Effector memory CD4-positive, alpha-beta T cell (primary cell): ENCODE results near the gene PAK2.
"Not testable (repeated sequence)": the region's sequence is repeated elsewhere in the genome, so short reads cannot be mapped to it uniquely, and the experiment has no call there.

Source experiments
- DNase-seq, 3 donors: peaks; one replicate each; pipeline ENCODE4 v3.0.0-alpha.2; 2020
- H3K27ac ChIP-seq: 2 replicates; pipeline ENCODE4 v1.7.0; 2013; ENCODE audit warnings: mild to moderate bottlenecking, low read length, moderate library complexity; ENCODE audit not compliant: insufficient read depth, poor library complexity, severe bottlenecking
- H3K27me3 ChIP-seq: replicated peaks from 2 replicates; pipeline ENCODE4 v1.7.0; 2013; ENCODE audit warnings: mild to moderate bottlenecking, low read length; ENCODE audit not compliant: insufficient read depth, control insufficient read depth, poor library complexity, severe bottlenecking
- H3K36me3 ChIP-seq: 2 replicates; pipeline ENCODE4 v1.7.0; 2013; ENCODE audit warnings: mild to moderate bottlenecking, low read length, moderate library complexity; ENCODE audit not compliant: control insufficient read depth, insufficient read depth
- H3K4me1 ChIP-seq: 2 replicates; pipeline ENCODE4 v1.7.0; 2013; ENCODE audit warnings: low read length, mild to moderate bottlenecking; ENCODE audit not compliant: control insufficient read depth, insufficient read depth, poor library complexity, severe bottlenecking
- H3K4me3 ChIP-seq: 2 replicates; pipeline ENCODE4 v1.7.0; 2013; ENCODE audit warnings: low read length, low read depth, mild to moderate bottlenecking; ENCODE audit not compliant: insufficient read depth, poor library complexity, severe bottlenecking
- H3K9me3 ChIP-seq: 2 replicates; pipeline ENCODE4 v1.7.0; 2013; ENCODE audit warnings: mild to moderate bottlenecking, low read length, moderate library complexity; ENCODE audit not compliant: control insufficient read depth

PAK2 gene

DNA sequence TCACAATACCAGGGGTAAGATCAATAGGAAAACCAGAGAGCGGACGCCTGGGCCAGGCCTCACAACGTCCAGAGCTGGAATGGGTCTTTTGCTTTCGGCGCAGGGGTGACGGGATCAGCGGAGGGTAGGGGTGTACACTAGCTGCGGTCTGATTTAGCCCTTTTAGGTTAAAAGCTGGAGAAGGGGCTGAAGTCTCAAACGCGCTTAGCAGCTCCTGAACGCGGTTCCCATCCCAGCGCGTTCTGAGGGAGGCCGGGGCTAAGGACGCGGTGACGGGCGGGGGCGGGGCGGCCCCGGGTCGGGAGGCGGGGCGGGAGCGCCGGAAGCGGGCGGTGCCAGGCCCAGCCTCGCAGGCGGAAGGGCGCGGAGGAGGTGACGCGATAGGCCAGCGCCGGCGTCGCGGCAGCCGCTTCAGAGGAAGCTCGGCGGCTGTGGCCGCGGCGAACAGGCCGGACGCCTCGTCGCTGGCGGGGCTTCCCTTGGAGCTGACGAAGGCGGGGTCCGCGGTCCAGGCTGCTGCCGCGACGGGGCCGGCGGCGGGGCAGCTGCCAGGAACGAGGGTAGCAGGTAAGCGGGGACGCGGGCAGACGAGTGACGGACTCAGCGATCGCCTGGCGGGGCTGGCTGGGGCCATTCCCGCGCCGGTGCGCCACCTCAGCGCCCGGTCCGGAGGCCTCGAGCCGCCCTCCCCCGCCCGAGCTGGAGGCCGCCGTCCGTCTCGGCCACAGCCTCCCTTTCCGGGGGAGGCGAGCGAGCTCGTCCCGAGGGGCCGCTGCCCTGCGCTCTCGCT, 128.0 kb downstream of the PAK2 start, which contains the start of gene SENP5:
Gene SENP5 (plus strand): TSS at position 414 of the 790 bp plus-strand sequence. CDS start 17,262 bp downstream, outside the sequence.
- DNase-seq, result peak; percentile 83 to 84 (median 83)
- H3K4me3 ChIP-seq, result peak within 1 kb of the TSS; percentile 91
- H3K9me3 ChIP-seq, result no peaks in the 10 kb centered on the region
- peaks cover 11% of the 10 kb centered on the region for H3K4me1 ChIP-seq
- H3K27me3 ChIP-seq, result no peaks in the 10 kb centered on the region
- H3K27ac ChIP-seq, result peak within 1 kb of the TSS; percentile 91
- H3K36me3 ChIP-seq, result no peaks in the 10 kb centered on the region

DNA sequence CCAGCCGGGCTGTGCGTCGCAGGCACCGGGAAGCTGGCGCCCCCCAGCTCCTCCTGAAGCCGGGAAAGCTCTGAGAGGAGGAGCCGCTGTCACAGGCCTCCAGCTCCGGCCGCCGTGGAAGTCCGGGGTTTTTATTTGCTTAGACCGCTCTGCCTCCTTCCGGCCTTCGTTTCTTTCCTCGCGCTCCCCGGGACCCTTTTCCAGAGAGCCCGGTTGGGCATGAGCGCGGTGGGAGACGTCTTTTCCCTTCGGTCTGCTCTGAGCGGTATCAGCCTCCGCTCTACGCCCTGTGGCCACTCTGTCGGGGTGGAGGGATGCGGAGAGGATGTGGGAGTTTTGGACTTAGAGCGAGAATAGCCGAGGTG, 128.6 kb downstream of the PAK2 start:
- no peaks in the 10 kb centered on the region for H3K27me3 ChIP-seq
- H3K9me3 ChIP-seq, result no peaks in the 10 kb centered on the region
- peak overlapping the region; percentile 91 for H3K4me3 ChIP-seq
- peak overlapping the region; percentile 91 for H3K27ac ChIP-seq
- no peaks in the 10 kb centered on the region for H3K36me3 ChIP-seq
- peaks cover 11% of the 10 kb centered on the region for H3K4me1 ChIP-seq
- DNase-seq, result no peak

DNA sequence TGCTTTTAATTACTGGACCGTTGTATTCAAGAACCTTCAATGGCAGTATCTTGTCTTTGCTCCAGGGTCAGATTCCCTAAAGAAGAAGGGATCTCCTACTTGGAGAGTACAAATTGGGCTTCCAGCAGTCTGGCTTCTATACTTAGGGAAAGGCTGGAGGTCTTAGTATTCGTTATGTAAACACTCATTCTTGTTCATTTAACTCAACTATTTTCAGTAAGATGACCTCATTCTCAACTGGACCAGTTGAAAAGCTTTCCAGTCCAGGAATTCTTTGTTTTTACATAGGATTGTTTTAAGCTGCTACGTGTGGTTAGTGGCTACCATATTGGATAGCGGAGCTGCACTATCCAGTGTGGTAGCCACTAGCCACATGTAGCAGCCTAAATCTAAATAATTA, 132.7 kb downstream of the PAK2 start:
- H3K4me3 ChIP-seq, result no peak overlapping the region
- no peaks in the 10 kb centered on the region for H3K9me3 ChIP-seq
- no peak for DNase-seq
- no peaks in the 10 kb centered on the region for H3K36me3 ChIP-seq
- no peak overlapping the region for H3K27ac ChIP-seq
- no peaks in the 10 kb centered on the region for H3K27me3 ChIP-seq
- H3K4me1 ChIP-seq, result peaks cover 5% of the 10 kb centered on the region

DNA sequence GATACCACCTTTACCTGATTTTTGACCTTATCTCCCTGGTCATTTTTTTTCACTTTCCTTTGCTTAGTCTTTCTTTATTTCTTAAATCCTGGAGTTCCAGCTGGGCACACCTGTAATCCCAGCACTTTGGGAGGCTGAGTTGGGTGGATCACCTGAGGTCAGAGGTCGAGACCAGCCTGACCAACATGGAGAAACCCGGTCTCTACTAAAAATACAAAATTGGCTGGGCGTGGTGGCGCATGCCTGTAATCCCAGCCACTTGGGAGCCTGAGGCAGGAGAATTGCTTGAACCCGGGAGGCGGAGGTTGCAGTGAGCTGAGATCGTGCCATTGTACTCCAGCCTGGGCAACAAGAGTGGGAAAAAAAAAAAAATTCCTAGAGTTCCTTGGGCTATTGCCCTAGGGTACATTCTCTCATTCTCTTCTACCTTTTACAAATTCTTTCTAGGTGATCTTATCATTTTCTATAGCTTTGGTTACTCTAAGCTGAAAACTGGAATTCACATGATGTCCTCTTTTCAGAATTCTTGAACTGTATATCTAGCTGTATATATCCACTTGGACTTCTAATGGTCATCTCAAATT, 134.9 kb downstream of the PAK2 start:
- not testable (repeated sequence) for H3K9me3 ChIP-seq, H3K27ac ChIP-seq, H3K36me3 ChIP-seq, H3K4me1 ChIP-seq, H3K4me3 ChIP-seq, H3K27me3 ChIP-seq, DNase-seq

DNA sequence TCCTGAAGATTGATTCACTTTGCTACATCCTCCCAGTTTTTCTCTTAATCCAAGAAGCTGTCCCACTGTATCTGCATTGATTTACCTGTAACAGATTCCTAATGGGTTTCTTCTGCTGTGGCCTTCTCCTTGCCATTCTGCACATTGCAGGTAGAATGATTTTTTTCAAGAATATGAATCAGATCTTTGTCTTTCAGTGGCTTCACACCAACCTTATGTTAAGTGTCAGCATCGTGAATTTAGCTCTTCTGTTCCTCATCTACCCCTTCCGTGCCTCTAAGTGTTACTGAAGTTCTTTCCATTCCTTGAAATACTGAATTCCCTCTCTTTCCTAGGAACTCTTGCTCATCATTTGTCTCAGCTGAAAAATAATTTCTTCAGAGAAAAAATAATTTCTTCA, 135.6 kb downstream of the PAK2 start:
- Histone ChIP-seq H3K27me3 (no peaks in the 10 kb centered on the region), H3K27ac (no peak overlapping the region), H3K4me1 (no peaks in the 10 kb centered on the region), H3K9me3 (no peaks in the 10 kb centered on the region), H3K4me3 (no peak overlapping the region), H3K36me3 (no peaks in the 10 kb centered on the region)
- no peak for DNase-seq
